GM21528 (cell line): ENCODE measurements around the gene CPA1.
"Not testable (repeated sequence)": the region's sequence is repeated elsewhere in the genome, so short reads cannot be mapped to it uniquely, and the experiment has no call there.

Experiments
- ATAC-seq: cut with Tn5 transposase; IDR thresholded peaks from one replicate; pipeline ENCODE4 v1.9.1; 2021; ENCODE audit warnings: mild to moderate bottlenecking, moderate library complexity; ENCODE audit not compliant: unreplicated experiment, low FRiP score

The CPA1 gene

GRCh38 chr7:130371046-130371445, 9.2 kb upstream of the CPA1 start:
- no peak for ATAC-seq

- no peak for ATAC-seq
These were observed 7.7 kb upstream of the CPA1 start for GRCh38 chr7:130372402-130373165.

- no peak for ATAC-seq
These were observed 5.8 kb upstream of the CPA1 start for GRCh38 chr7:130374507-130374906.

- ATAC-seq = not testable (repeated sequence)
These were observed 3.8 kb upstream of the CPA1 start for GRCh38 chr7:130376461-130376860.

GRCh38 chr7:130377178-130377577, 3.1 kb upstream of the CPA1 start:
- ATAC-seq = no peak

- no peak for ATAC-seq
These were observed 1.3 kb upstream of the CPA1 start for GRCh38 chr7:130379019-130379418.

GRCh38 chr7:130379532-130379920, 768 bp upstream of the CPA1 start:
- ATAC-seq = no peak

- ATAC-seq = no peak
These were observed 664 bp downstream of the CPA1 start for GRCh38 chr7:130380861-130381455.

- no peak for ATAC-seq
These were observed 1.4 kb downstream of the CPA1 start for GRCh38 chr7:130381468-130382312.

- no peak for ATAC-seq
These were observed 3.1 kb downstream of the CPA1 start for GRCh38 chr7:130383187-130383980.

- no peak for ATAC-seq
These were observed 4.1 kb downstream of the CPA1 start for GRCh38 chr7:130384371-130384801.

- no peak for ATAC-seq
These were observed 4.7 kb downstream of the CPA1 start for GRCh38 chr7:130384841-130385599.

GRCh38 chr7:130385600-130386066, 5.3 kb downstream of the CPA1 start:
- ATAC-seq = no peak

GRCh38 chr7:130386876-130387275, 6.6 kb downstream of the CPA1 start:
- no peak for ATAC-seq

GRCh38 chr7:130387306-130387627, 7.0 kb downstream of the CPA1 start:
- no peak for ATAC-seq

GRCh38 chr7:130387628-130388403, 7.5 kb downstream of the CPA1 start:
- ATAC-seq = no peak

GRCh38 chr7:130388671-130389070, 8.4 kb downstream of the CPA1 start:
- ATAC-seq = no peak

GRCh38 chr7:130390486-130390885, 10.2 kb downstream of the CPA1 start:
- no peak for ATAC-seq

GRCh38 chr7:130393101-130393561, 12.8 kb downstream of the CPA1 start:
- ATAC-seq = no peak
